ENCODE results near the gene THBS3. TPM values are rescaled to one million over a fixed set of nuclear protein-coding genes. Genes with fewer than 3 reads are reported as not detected.
"Not testable (repeated sequence)": the region's sequence is repeated elsewhere in the genome, so short reads cannot be mapped to it uniquely, and the experiment has no call there.

The THBS3 gene
- total and polyA plus RNA-seq, 5 donors from 2014 or later: 2.7 to 18.4 (median 3.7) TPM

DNA sequence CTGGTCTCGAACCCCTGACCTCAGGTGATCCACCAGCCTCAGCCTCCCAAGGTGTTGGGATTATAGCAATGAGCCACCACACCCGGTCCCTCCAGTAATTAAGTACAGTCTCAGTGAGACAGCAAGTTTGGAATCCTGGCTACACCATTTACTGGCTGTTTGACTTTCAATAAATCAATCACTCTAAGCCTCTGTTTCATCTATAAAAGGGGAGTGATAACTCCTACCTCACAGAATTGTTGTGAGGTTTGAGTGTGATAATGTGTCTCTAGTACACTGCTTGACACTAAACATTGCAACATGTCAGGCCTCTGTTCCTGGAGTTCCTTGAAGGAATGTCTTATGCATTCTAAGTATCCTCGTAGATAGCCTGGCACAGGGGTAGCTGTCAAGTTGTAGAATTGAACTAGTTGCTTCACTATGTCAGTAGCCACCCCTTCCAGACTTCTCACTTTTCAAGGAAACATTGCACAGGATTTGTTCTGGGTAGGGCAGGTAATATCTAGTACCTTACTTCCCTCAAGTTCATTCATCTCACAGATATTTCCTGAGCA lies 35.2 kb upstream of the THBS3 start:
- Mint-ChIP-seq H3K27me3 (peaks cover 13% of the 10 kb centered on the region), H3K9me3 (peaks cover 0 to 4% (median 2%) of the 10 kb centered on the region in 7 donors), H3K4me1 (peaks cover 17 to 63% (median 36%) of the 10 kb centered on the region in 4 donors), H3K36me3 (peaks cover 10% of the 10 kb centered on the region), H3K27ac (peak overlapping the region; percentile 48 to 98 (median 93)), H3K4me3 (peak overlapping the region; percentile 90 to 99 (median 95))
- DNase-seq (no peak), ATAC-seq (ENCODE audit: low read depth in 2 of 2) (no peak)
- no peaks in the 10 kb centered on the region for H3K27me3 ChIP-seq (ENCODE audit: control insufficient read depth, insufficient read depth, low read length)
- H3K4me1 ChIP-seq (ENCODE audit: control insufficient read depth, insufficient read depth, low read length, poor library complexity, severe bottlenecking): peaks cover 34% of the 10 kb centered on the region
- H3K4me3 ChIP-seq (ENCODE audit: low read depth, low read length): peak overlapping the region; percentile 73
- peaks cover 7% of the 10 kb centered on the region for H3K36me3 ChIP-seq (ENCODE audit: control insufficient read depth, insufficient read depth, low read length)
- H3K27ac ChIP-seq (ENCODE audit: insufficient read depth, low read length, poor library complexity, severe bottlenecking): peak overlapping the region; percentile 79
- no peaks in the 10 kb centered on the region for H3K9me3 ChIP-seq (ENCODE audit: control insufficient read depth in 2 of 2, low read length in 2 of 2)

- Mint-ChIP-seq H3K27me3 (peaks cover 13% of the 10 kb centered on the region), H3K27ac (peak overlapping the region; percentile 63 to 93 (median 90)), H3K36me3 (peaks cover 13% of the 10 kb centered on the region), H3K4me1 (peaks cover 17 to 64% (median 36%) of the 10 kb centered on the region in 4 donors), H3K9me3 (peaks cover 0 to 4% (median 2%) of the 10 kb centered on the region in 7 donors), H3K4me3 (peak overlapping the region; percentile 41 to 97 (median 88))
- Histone ChIP-seq H3K4me1 (ENCODE audit: control insufficient read depth, insufficient read depth, low read length, poor library complexity, severe bottlenecking) (peaks cover 34% of the 10 kb centered on the region), H3K27me3 (ENCODE audit: control insufficient read depth, insufficient read depth, low read length) (no peaks in the 10 kb centered on the region), H3K27ac (ENCODE audit: insufficient read depth, low read length, poor library complexity, severe bottlenecking) (no peak overlapping the region), H3K36me3 (ENCODE audit: control insufficient read depth, insufficient read depth, low read length) (peaks cover 10% of the 10 kb centered on the region), H3K9me3 (ENCODE audit: control insufficient read depth in 2 of 2, low read length in 2 of 2) (no peaks in the 10 kb centered on the region), H3K4me3 (ENCODE audit: low read depth, low read length) (no peak overlapping the region)
- DNase-seq (no peak), ATAC-seq (ENCODE audit: low read depth in 2 of 2) (no peak)
These were observed 34.2 kb upstream of the THBS3 start for GRCh38 chr1:155241841-155242264.

DNA sequence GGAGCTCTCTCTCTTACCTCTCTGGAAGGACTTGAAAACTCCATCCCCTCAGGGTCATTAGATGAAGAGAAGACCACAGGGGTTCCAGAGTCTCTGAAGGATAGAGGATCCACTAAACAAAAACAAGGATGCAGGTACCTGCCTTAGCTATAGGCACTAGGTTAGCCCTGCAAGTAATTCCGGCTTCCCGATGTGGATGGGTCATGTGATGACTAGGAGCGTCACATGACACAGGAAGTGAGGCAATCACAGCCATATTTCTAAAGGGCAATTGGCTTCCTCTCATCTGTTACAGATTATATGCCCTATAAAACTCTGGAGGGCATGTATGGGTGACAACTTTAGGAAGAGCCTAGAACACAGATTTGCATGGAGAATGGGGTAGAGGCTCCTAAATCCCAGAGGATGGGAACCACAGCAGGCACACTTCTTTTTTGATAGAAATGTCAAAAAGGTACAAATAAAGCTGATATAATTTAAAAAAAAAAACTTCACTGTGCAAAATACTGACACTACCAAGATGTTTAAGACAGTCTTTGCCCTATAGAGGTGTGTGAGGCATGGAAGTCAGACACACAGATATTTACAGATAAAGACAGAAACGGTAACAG lies 33.5 kb upstream of the THBS3 start:
- DNase-seq: peak; percentile 65 to 86 (median 76)
- Mint-ChIP-seq H3K27ac (peak overlapping the region; percentile 90 to 93 (median 91)), H3K9me3 (peaks cover 0 to 4% (median 2%) of the 10 kb centered on the region in 7 donors), H3K4me3 (peak overlapping the region; percentile 88 to 97 (median 90)), H3K4me1 (peaks cover 17 to 70% (median 38%) of the 10 kb centered on the region in 4 donors), H3K36me3 (peaks cover 20% of the 10 kb centered on the region), H3K27me3 (peaks cover 13% of the 10 kb centered on the region)
- Histone ChIP-seq H3K9me3 (ENCODE audit: control insufficient read depth in 2 of 2, low read length in 2 of 2) (no peaks in the 10 kb centered on the region), H3K4me3 (ENCODE audit: low read depth, low read length) (peak overlapping the region; percentile 95), H3K4me1 (ENCODE audit: control insufficient read depth, insufficient read depth, low read length, poor library complexity, severe bottlenecking) (peaks cover 34% of the 10 kb centered on the region), H3K27me3 (ENCODE audit: control insufficient read depth, insufficient read depth, low read length) (no peaks in the 10 kb centered on the region), H3K36me3 (ENCODE audit: control insufficient read depth, insufficient read depth, low read length) (peaks cover 15% of the 10 kb centered on the region), H3K27ac (ENCODE audit: insufficient read depth, low read length, poor library complexity, severe bottlenecking) (peak overlapping the region; percentile 60)
- peak; percentile 50 to 52 for ATAC-seq (ENCODE audit: low read depth in 2 of 2)

GRCh38 chr1:155236451-155236850 lies 28.8 kb upstream of the THBS3 start:
- H3K4me1 Mint-ChIP-seq: peaks cover 6 to 40% (median 17%) of the 10 kb centered on the region in 4 donors
- no peak overlapping the region for H3K27ac ChIP-seq (ENCODE audit: insufficient read depth, low read length, poor library complexity, severe bottlenecking)

DNA sequence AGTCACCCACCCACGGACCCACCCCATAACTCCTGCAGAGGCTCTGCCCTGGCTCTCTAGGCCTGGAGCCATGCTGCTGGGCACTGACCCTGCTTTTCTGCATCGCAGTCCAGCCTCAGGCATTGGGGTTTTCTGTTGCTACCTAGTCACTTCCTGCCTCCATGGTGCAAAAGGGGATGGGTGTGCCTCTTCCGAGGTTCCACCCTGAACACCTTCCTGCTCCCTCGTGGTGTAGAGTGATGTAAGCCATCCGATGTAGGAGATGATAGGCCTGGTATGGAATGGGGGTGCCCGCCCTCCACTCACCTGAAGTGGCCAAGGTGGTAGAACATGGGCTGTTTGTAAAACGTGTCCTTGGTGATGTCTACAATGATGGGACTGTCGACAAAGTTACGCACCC lies 27.7 kb upstream of the THBS3 start:
- not testable (repeated sequence) for H3K9me3 Mint-ChIP-seq; H3K27me3 ChIP-seq (ENCODE audit: control insufficient read depth, insufficient read depth, low read length); H3K9me3 ChIP-seq (ENCODE audit: control insufficient read depth in 2 of 2, low read length in 2 of 2); H3K4me3 ChIP-seq (ENCODE audit: low read depth, low read length); H3K27ac ChIP-seq (ENCODE audit: insufficient read depth, low read length, poor library complexity, severe bottlenecking); H3K4me1 ChIP-seq (ENCODE audit: control insufficient read depth, insufficient read depth, low read length, poor library complexity, severe bottlenecking); H3K27me3 Mint-ChIP-seq
- Mint-ChIP-seq H3K4me1 (peaks cover 0 to 29% (median 7%) of the 10 kb centered on the region in 4 donors), H3K36me3 (peaks cover 23% of the 10 kb centered on the region), H3K4me3 (peak overlapping the region in 2 of 4 donors; percentile 31 to 48), H3K27ac (peak overlapping the region in 2 of 3 donors; percentile 74 to 75)
- DNase-seq: peak in 1 of 3 donors; percentile 34
- peaks cover 18% of the 10 kb centered on the region for H3K36me3 ChIP-seq (ENCODE audit: control insufficient read depth, insufficient read depth, low read length)
- ATAC-seq (ENCODE audit: low read depth in 2 of 2): peak in 1 of 2 donors; percentile 66

More at GRCh38 chr1:155236451-155236850, 28.8 kb upstream of the THBS3 start:
- H3K27me3 ChIP-seq (ENCODE audit: control insufficient read depth, insufficient read depth, low read length): no peaks in the 10 kb centered on the region
- H3K27ac Mint-ChIP-seq: no peak overlapping the region
- no peak for ATAC-seq (ENCODE audit: low read depth in 2 of 2)
- peaks cover 16% of the 10 kb centered on the region for H3K4me1 ChIP-seq (ENCODE audit: control insufficient read depth, insufficient read depth, low read length, poor library complexity, severe bottlenecking)
- no peak for DNase-seq
- H3K36me3 Mint-ChIP-seq: peaks cover 23% of the 10 kb centered on the region
- H3K4me3 ChIP-seq (ENCODE audit: low read depth, low read length): no peak overlapping the region
- peaks cover 18% of the 10 kb centered on the region for H3K36me3 ChIP-seq (ENCODE audit: control insufficient read depth, insufficient read depth, low read length)
- H3K9me3 Mint-ChIP-seq: no peaks in the 10 kb centered on the region
- no peaks in the 10 kb centered on the region for H3K27me3 Mint-ChIP-seq
- peak overlapping the region in 2 of 4 donors; percentile 58 to 72 for H3K4me3 Mint-ChIP-seq
- no peaks in the 10 kb centered on the region for H3K9me3 ChIP-seq (ENCODE audit: control insufficient read depth in 2 of 2, low read length in 2 of 2)

- H3K4me1 Mint-ChIP-seq: peaks cover 0 to 19% (median 8%) of the 10 kb centered on the region in 4 donors
- H3K4me3 Mint-ChIP-seq; H3K4me1 ChIP-seq (ENCODE audit: control insufficient read depth, insufficient read depth, low read length, poor library complexity, severe bottlenecking); H3K27me3 ChIP-seq (ENCODE audit: control insufficient read depth, insufficient read depth, low read length); H3K9me3 ChIP-seq (ENCODE audit: control insufficient read depth in 2 of 2, low read length in 2 of 2); H3K27ac ChIP-seq (ENCODE audit: insufficient read depth, low read length, poor library complexity, severe bottlenecking); ATAC-seq (ENCODE audit: low read depth in 2 of 2); H3K9me3 Mint-ChIP-seq; H3K27me3 Mint-ChIP-seq; DNase-seq; H3K27ac Mint-ChIP-seq; H3K4me3 ChIP-seq (ENCODE audit: low read depth, low read length): not testable (repeated sequence)
- H3K36me3 Mint-ChIP-seq: peaks cover 20% of the 10 kb centered on the region
- peaks cover 12% of the 10 kb centered on the region for H3K36me3 ChIP-seq (ENCODE audit: control insufficient read depth, insufficient read depth, low read length)
These were observed 25.8 kb upstream of the THBS3 start for GRCh38 chr1:155233502-155233901.

- H3K36me3 Mint-ChIP-seq: peaks cover 16% of the 10 kb centered on the region
- H3K27ac ChIP-seq (ENCODE audit: insufficient read depth, low read length, poor library complexity, severe bottlenecking); H3K27me3 ChIP-seq (ENCODE audit: control insufficient read depth, insufficient read depth, low read length); H3K9me3 ChIP-seq (ENCODE audit: control insufficient read depth in 2 of 2, low read length in 2 of 2); H3K4me3 ChIP-seq (ENCODE audit: low read depth, low read length); DNase-seq; ATAC-seq (ENCODE audit: low read depth in 2 of 2); H3K4me3 Mint-ChIP-seq; H3K27me3 Mint-ChIP-seq; H3K9me3 Mint-ChIP-seq: not testable (repeated sequence)
- peaks cover 15% of the 10 kb centered on the region for H3K4me1 ChIP-seq (ENCODE audit: control insufficient read depth, insufficient read depth, low read length, poor library complexity, severe bottlenecking)
- H3K27ac Mint-ChIP-seq: peak overlapping the region in 1 of 3 donors; percentile 21
- peaks cover 6 to 28% (median 13%) of the 10 kb centered on the region in 4 donors for H3K4me1 Mint-ChIP-seq
- peaks cover 12% of the 10 kb centered on the region for H3K36me3 ChIP-seq (ENCODE audit: control insufficient read depth, insufficient read depth, low read length)
These were observed 24.6 kb upstream of the THBS3 start for GRCh38 chr1:155232001-155232978.
